HepG2 (cell line): Measurements from ENCODE around the gene LAMA5. TPM values are rescaled to one million over a fixed set of nuclear protein-coding genes. Genes with fewer than 3 reads are reported as not detected.

Experiments
- ADNP ChIP-seq: sonication (generic); formaldehyde crosslinking; IDR thresholded peaks from 2 replicates; pipeline ENCODE4 v1.4.0; 2020; ENCODE audit warnings: missing genetic modification reagents
- ATF2 ChIP-seq: sonication (generic); formaldehyde crosslinking; IDR thresholded peaks from 2 replicates; pipeline ENCODE4 v1.4.0; 2020; ENCODE audit warnings: missing genetic modification reagents
- CREBL2 ChIP-seq: sonication (generic); formaldehyde crosslinking; IDR thresholded peaks from 2 replicates; pipeline ENCODE4 v1.8.1; 2023; ENCODE audit warnings: missing genetic modification reagents, mild to moderate bottlenecking, borderline replicate concordance
- CSRNP1 ChIP-seq: sonication (generic); formaldehyde crosslinking; IDR thresholded peaks from 2 replicates; pipeline ENCODE4 v1.8.1; 2023; ENCODE audit warnings: mild to moderate bottlenecking, missing genetic modification reagents
- DMAP1 ChIP-seq: IDR thresholded peaks from 2 replicates; pipeline ENCODE4 v1.6.1; 2016
- FOXA1 ChIP-seq, 2 experiments: fragments of 450-650 bp in 1 of 2; sonication (generic) in 1 of 2; formaldehyde crosslinking in 1 of 2; IDR thresholded peaks; 2 replicates each; pipeline versions ENCODE4 v1.4.0 to v1.6.1; 2016 to 2020; ENCODE audit warnings: missing genetic modification reagents in 1 of 2
- MAFG ChIP-seq: sonication (generic); formaldehyde crosslinking; IDR thresholded peaks from 2 replicates; pipeline ENCODE4 v1.5.1; 2020; ENCODE audit warnings: mild to moderate bottlenecking, missing genetic modification reagents
- MXD1 ChIP-seq: sonication (generic); formaldehyde crosslinking; IDR thresholded peaks from 2 replicates; pipeline ENCODE4 v1.4.0; 2020; ENCODE audit warnings: mild to moderate bottlenecking, missing genetic modification reagents
- POGZ ChIP-seq: sonication (generic); formaldehyde crosslinking; IDR thresholded peaks from 2 replicates; pipeline ENCODE4 v1.4.0; 2020; ENCODE audit warnings: mild to moderate bottlenecking, missing genetic modification reagents
- REXO4 ChIP-seq: sonication (generic); formaldehyde crosslinking; IDR thresholded peaks from 2 replicates; pipeline ENCODE4 v1.8.0; 2022; ENCODE audit warnings: missing genetic modification reagents, mild to moderate bottlenecking, borderline replicate concordance
- RXRB ChIP-seq: IDR thresholded peaks from 2 replicates; pipeline ENCODE4 v1.6.1; 2016; ENCODE audit warnings: borderline replicate concordance, missing genetic modification reagents, missing compliant biosample characterization
- SATB2 ChIP-seq: sonication (generic); formaldehyde crosslinking; IDR thresholded peaks from 2 replicates; pipeline ENCODE4 v1.5.0; 2020; ENCODE audit warnings: missing genetic modification reagents
- SMARCE1 ChIP-seq: fragments of 450-650 bp; IDR thresholded peaks from 2 replicates; pipeline ENCODE4 v1.6.1; 2017; ENCODE audit warnings: borderline replicate concordance
- TAF1 ChIP-seq: sonication (generic); formaldehyde crosslinking; IDR thresholded peaks from 2 replicates; pipeline ENCODE4 v1.4.0; 2020; ENCODE audit warnings: missing genetic modification reagents
- ZHX2 ChIP-seq, 2 experiments: sonication (generic) in 1 of 2; formaldehyde crosslinking in 1 of 2; IDR thresholded peaks; 2 replicates each; pipeline versions ENCODE4 v1.6.1 to v1.9.0; 2014 to 2022; ENCODE audit warnings: antibody characterized with exemption in 1 of 2, borderline replicate concordance in 1 of 2, inconsistent platforms in 1 of 2, low read depth in 1 of 2, missing genetic modification reagents in 1 of 2
- ZNF292 ChIP-seq: sonication (generic); formaldehyde crosslinking; IDR thresholded peaks from 2 replicates; pipeline ENCODE4 v1.8.1; 2022; ENCODE audit warnings: mild to moderate bottlenecking, low read depth, missing genetic modification reagents, borderline replicate concordance
- ZNF605 ChIP-seq: sonication (generic); formaldehyde crosslinking; IDR thresholded peaks from 2 replicates; pipeline ENCODE4 v1.8.0; 2022; ENCODE audit warnings: mild to moderate bottlenecking, missing genetic modification reagents
- ZNF720 ChIP-seq: sonication (generic); formaldehyde crosslinking; IDR thresholded peaks from 2 replicates; pipeline ENCODE4 v1.4.0; 2020; ENCODE audit warnings: missing genetic modification reagents
- ZSCAN12 ChIP-seq: sonication (generic); formaldehyde crosslinking; IDR thresholded peaks from 2 replicates; pipeline ENCODE4 v1.9.0; 2021; ENCODE audit warnings: mild to moderate bottlenecking, missing genetic modification reagents
- polyA plus RNA-seq, 8 experiments: library from polyadenylated mRNA; depleted of rRNA in 3 of 8; stranded (reverse) in 7 of 8; unstranded in 1 of 8; fragments of >200 nt; fragmentation: Illumina TruSeq in 4 of 8; extraction: Trizol in 4 of 8; gene quantifications; 2 replicates each; pipeline versions ENCODE4 v1.2.1 to v1.2.3, GENCODE V29; 2011 to 2016; ENCODE audit warnings: low read depth in 4 of 8, missing spikeins in 1 of 8, mixed read lengths in 1 of 8; ENCODE audit not compliant: insufficient read depth in 1 of 8
- total RNA-seq, 5 experiments: library from RNA; depleted of rRNA; stranded (reverse); fragments of >200 nt; fragmentation: Illumina TruSeq; extraction: Trizol; gene quantifications; 2 replicates each; pipeline ENCODE4 v1.2.3, GENCODE V29; 2016; ENCODE audit warnings: low read depth in 1 of 5

LAMA5 gene
- total and polyA plus RNA-seq, 2 of the 13 experiments (the other 11 are each of a cell fraction or from before 2014, with no cell fraction given) = 21.0 to 44.7 TPM

- TF ChIP-seq FOXA1 (IDR thresholded peaks at IDR 0.05) (no peak), FOXA1 (CRISPR knock-in tag; IDR thresholded peaks at IDR 0.05) (0 out of 2 replicates have a peak, but pooled peaks have one; percentile 24), REXO4 (peak; percentile 89), ZSCAN12 (0 out of 2 replicates have a peak, but pooled peaks have one; percentile 74), ZNF292 (CRISPR knock-in tag) (0 out of 2 replicates have a peak, but pooled peaks have one; percentile 14), ZHX2 (IDR thresholded peaks at IDR 0.05; ENCODE audit: low read depth) (no peak), ZHX2 (CRISPR knock-in tag; IDR thresholded peaks at IDR 0.05; ENCODE audit: borderline replicate concordance) (peak; percentile 86; the same call in 1 of the 2 replicates), TAF1 (peak; percentile 64), CREBL2 (CRISPR knock-in tag) (peak; percentile 85; the same call in 1 of the 2 replicates), SATB2 (CRISPR knock-in tag) (peak; percentile 84; the same call in 1 of the 2 replicates), POGZ (CRISPR knock-in tag) (no peak), ADNP (CRISPR knock-in tag) (peak; percentile 41; the same call in 1 of the 2 replicates), RXRB (CRISPR knock-in tag) (0 out of 2 replicates have a peak, but pooled peaks have one; percentile 45), ATF2 (CRISPR knock-in tag) (no peak), MXD1 (peak; percentile 84; the same call in 1 of the 2 replicates), MAFG (CRISPR knock-in tag) (peak; percentile 43; the same call in 1 of the 2 replicates), CSRNP1 (CRISPR knock-in tag) (peak; percentile 71; the same call in 1 of the 2 replicates), SMARCE1 (no peak), DMAP1 (CRISPR knock-in tag) (peak; percentile 76), ZNF605 (CRISPR knock-in tag) (peak; percentile 17; the same call in 1 of the 2 replicates), ZNF720 (CRISPR knock-in tag) (no peak)
Observed at GRCh38 chr20:62367633-62368391, 700 bp upstream of the LAMA5 start (continued).
